ENCODE data around the gene PRKCQ.

GRCh38 chr10:6464862-6465430 lies 115.1 kb downstream of the PRKCQ start:
- no peak for TF ChIP-seq CTCF (IDR thresholded peaks at IDR 0.05; ENCODE audit: low read length)
- TF ChIP-seq EZH2 (IDR thresholded peaks at IDR 0.05; ENCODE audit: borderline replicate concordance, low read length), result no peak
